Activated CD4-positive, CD25-positive, alpha-beta regulatory T cell treated with anti-CD3 and anti-CD28 coated beads, Interleukin-2, amount 50 U/mL, for 16 hours (primary cell): ENCODE measurements around the gene CRTAC1.
"Not testable (repeated sequence)": the region's sequence is repeated elsewhere in the genome, so short reads cannot be mapped to it uniquely, and the experiment has no call there.

Experiments used
- DNase-seq: peaks from one replicate; pipeline ENCODE4 v3.0.0-alpha.2; 2020; ENCODE audit warnings: low read depth, low spot score

CRTAC1 gene

GRCh38 chr10:97870990-97871389 is 159.4 kb downstream of the CRTAC1 start:
- DNase-seq = no peak

DNA sequence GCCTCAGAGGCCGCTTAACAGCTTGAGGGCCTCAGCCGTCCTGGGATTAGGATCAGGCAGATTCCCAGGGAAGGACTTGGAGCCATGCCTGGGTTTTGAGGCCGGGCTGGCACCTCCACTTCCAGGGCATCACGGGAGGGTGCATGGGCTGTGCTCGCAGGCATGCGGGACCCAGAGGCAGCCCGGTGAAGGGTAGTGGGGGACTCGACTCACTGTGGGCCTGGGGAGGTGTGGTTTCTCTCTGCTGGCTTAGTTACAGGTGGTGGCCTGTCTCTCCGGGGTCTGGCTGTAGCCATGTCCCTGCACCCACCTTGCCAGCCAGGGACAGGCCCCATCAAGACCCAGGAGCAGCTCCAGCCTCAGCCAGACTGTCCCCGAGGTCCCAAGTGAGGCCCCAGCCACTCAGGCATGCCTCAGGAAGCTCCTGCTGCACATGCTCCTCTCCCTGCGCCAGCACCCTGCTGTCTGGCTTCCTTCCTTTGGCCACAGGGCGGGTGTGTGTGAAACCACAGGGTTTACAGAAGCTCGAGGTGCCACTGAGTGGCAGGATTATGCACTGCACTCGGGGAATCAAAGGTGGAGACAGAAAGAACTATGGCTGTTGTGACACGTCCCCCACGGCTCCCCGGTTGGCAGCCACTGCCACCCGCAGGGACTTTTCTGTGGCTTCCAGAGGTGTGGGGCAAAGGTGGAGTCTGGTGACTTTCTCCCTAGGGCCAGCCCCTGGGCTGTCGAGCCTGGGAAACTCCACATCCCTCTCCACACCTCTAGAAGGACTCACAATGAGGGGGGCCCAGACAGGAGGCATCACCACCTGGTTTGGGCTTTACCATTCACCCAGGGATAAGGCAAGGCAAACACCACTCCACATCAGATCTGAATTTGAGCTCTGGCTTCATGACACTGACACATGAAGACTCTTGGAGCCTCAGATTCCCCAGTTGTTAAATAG is 161.1 kb downstream of the CRTAC1 start:
- peak; percentile 58 for DNase-seq

- DNase-seq = no peak
Observed at GRCh38 chr10:97868134-97868685, 162.2 kb downstream of the CRTAC1 start.

- DNase-seq = no peak
Observed at GRCh38 chr10:97867220-97867800, 163.1 kb downstream of the CRTAC1 start.

DNA sequence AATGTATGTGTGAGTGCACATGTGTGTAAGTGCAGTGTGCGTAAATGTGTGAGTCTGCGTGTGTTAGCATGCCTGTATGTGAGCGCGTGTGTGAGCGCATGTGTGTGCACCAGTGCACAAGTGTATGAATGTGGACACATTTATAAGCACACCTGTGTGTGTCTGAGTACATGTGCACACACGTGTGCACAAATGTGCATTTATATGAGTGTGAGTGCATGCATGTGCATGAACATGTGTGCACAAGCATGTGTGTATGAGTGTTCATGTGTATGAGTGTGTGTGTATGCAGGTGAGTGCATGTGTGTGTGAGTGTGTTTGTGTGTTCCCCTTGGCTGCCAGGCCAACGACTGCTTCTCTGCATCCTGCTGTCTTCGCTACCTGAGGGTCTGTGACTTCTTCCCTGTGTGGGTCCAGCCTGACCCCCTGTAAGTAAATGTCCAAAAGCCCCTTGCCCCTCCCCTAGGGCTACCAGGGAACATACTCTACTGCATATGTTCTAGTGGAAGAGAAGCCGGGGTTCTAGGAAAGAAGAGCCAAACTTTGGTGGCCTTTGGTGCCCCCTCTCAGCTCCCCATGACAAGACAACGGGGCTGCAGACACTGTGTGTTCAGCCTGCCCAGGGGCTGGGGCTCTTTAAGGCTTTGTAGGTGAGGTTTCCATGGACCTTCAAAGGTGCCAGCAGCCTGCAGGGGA is 163.7 kb downstream of the CRTAC1 start:
- DNase-seq = no peak

GRCh38 chr10:97865488-97865887 is 164.9 kb downstream of the CRTAC1 start:
- DNase-seq = no peak

GRCh38 chr10:97863808-97864207 is 166.6 kb downstream of the CRTAC1 start:
- DNase-seq = no peak

- DNase-seq = no peak
Observed at GRCh38 chr10:97861924-97862323, 168.5 kb downstream of the CRTAC1 start.

- no peak for DNase-seq
Observed at GRCh38 chr10:97861097-97861750, 169.2 kb downstream of the CRTAC1 start.

- DNase-seq = no peak
Observed at GRCh38 chr10:97858001-97858439, 172.4 kb downstream of the CRTAC1 start.

DNA sequence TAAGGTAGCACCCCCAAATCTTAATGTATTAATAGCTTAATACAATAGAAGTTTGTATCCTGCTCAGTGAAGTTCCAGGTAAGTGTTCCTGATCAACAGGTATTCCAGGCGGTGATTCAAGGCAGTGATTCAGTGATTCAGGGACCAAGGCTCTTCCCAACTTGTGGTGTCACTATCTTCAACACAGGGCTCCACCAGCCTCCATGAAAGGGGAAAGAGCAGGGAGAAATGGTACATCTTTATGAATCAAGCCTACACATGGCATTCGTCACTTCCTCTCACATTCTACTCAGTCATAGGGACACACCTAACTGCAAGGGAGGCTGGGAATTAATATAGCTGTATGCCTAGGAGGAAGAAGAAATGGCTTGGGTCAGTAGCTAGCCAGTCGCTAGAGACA is 175.7 kb downstream of the CRTAC1 start:
- DNase-seq = no peak

GRCh38 chr10:97852840-97853405 is 177.5 kb downstream of the CRTAC1 start:
- no peak for DNase-seq

DNA sequence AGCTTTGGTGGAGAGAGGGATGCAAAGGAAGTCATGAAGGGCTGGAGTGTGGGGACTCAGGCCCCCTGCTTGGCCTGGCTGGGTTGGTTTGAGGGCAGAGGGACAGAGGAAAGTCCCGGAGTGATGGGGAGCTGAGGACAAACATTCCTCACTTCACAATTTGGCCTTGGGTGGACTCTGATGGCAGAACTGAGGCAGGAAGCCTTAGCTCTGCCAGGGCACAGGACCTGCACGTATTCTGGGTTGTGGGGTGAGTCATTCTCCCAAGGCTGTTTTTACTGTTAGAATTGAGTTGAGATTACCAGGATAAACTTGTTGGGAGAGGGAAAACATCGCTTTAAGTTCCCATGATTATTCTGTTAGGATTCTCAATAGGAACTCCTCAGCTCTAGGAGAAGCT is 178.1 kb downstream of the CRTAC1 start:
- DNase-seq = no peak

- DNase-seq = no peak
Observed at GRCh38 chr10:97851341-97852001, 178.9 kb downstream of the CRTAC1 start.

GRCh38 chr10:97850446-97850845 is 180.0 kb downstream of the CRTAC1 start:
- DNase-seq = no peak

DNA sequence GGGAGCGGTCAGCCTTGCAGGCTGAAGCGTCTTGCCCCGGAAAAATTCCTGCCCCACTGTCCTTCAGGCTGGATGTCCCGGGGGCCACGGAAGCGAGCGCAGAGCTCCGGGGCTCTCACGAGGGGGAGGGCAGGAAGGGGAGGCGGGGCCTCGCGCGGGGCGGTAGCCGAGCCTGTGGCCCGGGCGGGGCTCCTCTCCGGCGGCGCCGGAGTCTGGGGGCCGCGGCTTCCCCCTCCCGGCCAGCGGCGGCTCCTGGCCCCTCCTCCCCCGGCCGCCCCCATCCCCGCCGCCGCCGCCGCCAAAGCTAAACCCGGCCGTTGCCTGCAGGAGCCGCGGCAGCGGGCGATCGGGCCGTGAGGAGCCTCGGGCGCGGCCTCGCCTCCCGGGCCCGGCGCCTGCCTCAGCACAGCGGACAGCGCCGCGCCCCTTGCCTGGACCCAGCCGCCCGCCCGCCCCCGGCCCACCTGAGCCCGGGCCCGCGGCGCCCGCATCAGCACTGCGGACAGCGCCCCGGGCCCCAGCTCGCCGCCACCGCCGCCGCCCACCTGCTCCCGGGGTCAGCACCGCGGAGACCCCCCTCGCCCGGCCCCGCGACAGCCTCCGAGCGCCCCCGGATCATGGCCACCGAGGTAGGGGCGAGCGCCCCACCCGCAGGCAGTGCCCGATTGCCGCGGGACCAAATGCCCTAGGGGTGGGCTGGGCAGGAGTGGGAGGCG is 180.6 kb downstream of the CRTAC1 start, which contains the start of gene GOLGA7B:
TSS of gene GOLGA7B (plus strand) at position 157 of the 716 bp plus-strand sequence. CDS start at position 618, 461 bp downstream.
- DNase-seq = no peak

DNA sequence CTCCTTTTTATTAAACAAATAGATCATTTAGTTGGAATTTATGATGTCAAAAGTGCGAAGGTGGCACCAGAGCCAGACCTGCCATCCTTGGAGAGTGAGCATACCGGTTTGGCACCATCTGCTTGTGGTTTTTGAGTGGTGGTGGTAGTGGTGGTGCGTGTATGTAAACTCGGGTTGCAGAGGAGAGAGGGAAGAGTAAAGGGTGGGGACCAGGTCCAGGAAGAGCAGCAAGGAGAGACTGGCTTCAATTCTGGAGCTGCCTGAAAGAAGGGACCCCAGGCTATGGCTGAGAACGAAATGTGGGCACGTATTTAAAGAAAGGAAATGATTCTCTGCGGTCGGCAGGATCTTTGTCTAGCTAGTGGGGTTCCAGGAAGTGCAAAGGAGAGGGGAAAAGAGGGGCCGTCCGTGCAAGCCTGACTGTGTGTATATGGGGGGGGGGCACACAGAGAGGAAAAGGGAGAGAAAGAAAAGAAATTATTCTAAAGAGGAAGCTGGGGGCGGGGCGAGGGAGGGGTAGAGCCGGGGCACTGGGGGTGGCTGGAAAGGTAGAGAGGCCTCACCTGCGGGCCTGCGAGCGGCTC is 181.2 kb downstream of the CRTAC1 start:
- no peak for DNase-seq

- no peak for DNase-seq
Observed at GRCh38 chr10:97844678-97845077, 185.7 kb downstream of the CRTAC1 start.

DNA sequence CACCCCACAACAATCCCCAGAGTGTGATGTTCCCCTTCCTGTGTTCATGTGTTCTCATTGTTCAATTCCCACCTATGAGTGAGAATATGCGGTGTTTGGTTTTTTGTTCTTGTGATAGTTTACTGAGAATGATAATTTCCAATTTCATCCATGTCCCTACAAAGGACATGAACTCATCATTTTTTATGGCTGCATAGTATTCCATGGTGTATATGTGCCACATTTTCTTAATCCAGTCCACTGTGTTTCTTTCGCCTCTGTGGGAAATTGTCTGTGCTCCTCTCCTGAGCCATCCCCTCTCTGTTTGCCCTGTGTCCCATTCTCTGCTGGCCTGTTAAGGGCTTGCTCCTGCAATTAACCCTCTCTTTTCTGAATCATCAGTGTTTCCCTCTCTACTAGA is 186.4 kb downstream of the CRTAC1 start:
- not testable (repeated sequence) for DNase-seq
